IMR-90 (cell line): ENCODE results near the gene NEGR1. TPM values are rescaled to one million over a fixed set of nuclear protein-coding genes. Genes with fewer than 3 reads are reported as not detected.

Experiments
- ATAC-seq: fragments of 200-7000 bp; cut with Tn5 transposase; 2 replicates; pipeline ENCODE4 v1.9.1; 2020; ENCODE audit warnings: low read depth, mild to moderate bottlenecking, moderate library complexity
- BruUV-seq: library from RNA; stranded (reverse); fragments of 400-500 nt; replicated peaks from 2 replicates; lab custom pipeline; 2021; lab: Mats Ljungman, UMichigan
- CTCF ChIA-PET: fragments of 300-600 bp; formaldehyde crosslinking; extraction: SDS; loops from one replicate; lab custom pipeline; 2021; ENCODE audit warnings: antibody characterized with exemption; lab: Yijun Ruan, JAX
- POLR2A ChIA-PET: fragments of 300-600 bp; sonication (Branson Sonifier 250); formaldehyde crosslinking; loops from one replicate; lab custom pipeline; 2022; ENCODE audit warnings: antibody characterized with exemption; ENCODE audit not compliant: unreplicated experiment; lab: Charles Lee
- DNase-seq: peaks from one replicate; pipeline ENCODE4 v3.0.0; 2013
- H2AFZ ChIP-seq: replicated peaks from 2 replicates; pipeline ENCODE3; 2013; ENCODE audit warnings: low read length, mild to moderate bottlenecking; ENCODE audit not compliant: poor library complexity
- H2AK5ac ChIP-seq: 2 replicates; pipeline ENCODE4 v1.6.1; 2013; ENCODE audit warnings: low read depth, low read length, inconsistent platforms
- H2AK9ac ChIP-seq: replicated peaks from 2 replicates; pipeline ENCODE3; 2013; ENCODE audit warnings: mild to moderate bottlenecking, low read depth, low read length, moderate library complexity; ENCODE audit not compliant: poor library complexity
- H2BK120ac ChIP-seq: 2 replicates; pipeline ENCODE4 v1.6.1; 2013; ENCODE audit warnings: low read depth, low read length, inconsistent platforms
- H2BK15ac ChIP-seq: 3 replicates; pipeline ENCODE4 v1.6.1; 2013; ENCODE audit warnings: low read depth, low read length, inconsistent platforms
- H2BK20ac ChIP-seq: 2 replicates; pipeline ENCODE4 v1.6.1; 2013; ENCODE audit warnings: low read depth, mild to moderate bottlenecking, inconsistent platforms, low read length, moderate library complexity
- H2BK5ac ChIP-seq: 2 replicates; pipeline ENCODE4 v1.6.1; 2013; ENCODE audit warnings: mild to moderate bottlenecking, low read depth, low read length, inconsistent platforms; ENCODE audit not compliant: poor library complexity, severe bottlenecking
- H3K14ac ChIP-seq: replicated peaks from 2 replicates; pipeline ENCODE4 v1.6.1; 2013; ENCODE audit warnings: low read depth, low read length, inconsistent platforms
- H3K18ac ChIP-seq: 2 replicates; pipeline ENCODE4 v1.6.1; 2013; ENCODE audit warnings: low read depth, low read length, control low read depth
- H3K23ac ChIP-seq: 2 replicates; pipeline ENCODE4 v1.6.1; 2013; ENCODE audit warnings: low read depth, low read length, inconsistent platforms
- H3K27ac ChIP-seq: 2 replicates; pipeline ENCODE4 v1.5.1; 2013; ENCODE audit warnings: mild to moderate bottlenecking, control low read depth, low read length; ENCODE audit not compliant: insufficient read depth
- H3K27me3 ChIP-seq: 2 replicates; pipeline ENCODE4 v1.6.1; 2013; ENCODE audit warnings: low read length; ENCODE audit not compliant: control insufficient read depth, insufficient read depth
- H3K36me3 ChIP-seq: 2 replicates; pipeline ENCODE4 v1.6.1; 2013; ENCODE audit warnings: low read length, mixed read lengths; ENCODE audit not compliant: control insufficient read depth, insufficient read depth
- H3K4ac ChIP-seq: 2 replicates; pipeline ENCODE4 v1.6.1; 2013; ENCODE audit warnings: low read depth, low read length, inconsistent platforms
- H3K4me1 ChIP-seq: 2 replicates; pipeline ENCODE4 v1.6.1; 2013; ENCODE audit warnings: low read length, mixed read lengths; ENCODE audit not compliant: control insufficient read depth, insufficient read depth
- H3K4me2 ChIP-seq: 2 replicates; pipeline ENCODE4 v1.6.1; 2013; ENCODE audit warnings: low read depth, mild to moderate bottlenecking, control low read depth, low read length, moderate library complexity
- H3K4me3 ChIP-seq: 2 replicates; pipeline ENCODE4 v1.5.1; 2013; ENCODE audit warnings: low read depth, mild to moderate bottlenecking, control low read depth, low read length, moderate library complexity; ENCODE audit not compliant: insufficient read depth
- H3K56ac ChIP-seq: 2 replicates; pipeline ENCODE4 v1.6.1; 2013; ENCODE audit warnings: low read length, inconsistent platforms; ENCODE audit not compliant: insufficient read depth; ENCODE audit errors: extremely low read depth
- H3K79me1 ChIP-seq, 2 experiments: 2 replicates each; pipeline ENCODE4 v1.6.1; 2013; ENCODE audit warnings: low read length in 2 of 2, inconsistent platforms in 1 of 2, low read depth in 1 of 2
- H3K9ac ChIP-seq: 2 replicates; pipeline ENCODE4 v1.6.1; 2013; ENCODE audit warnings: low read depth, low read length, control low read depth
- H3K9me1 ChIP-seq: 2 replicates; pipeline ENCODE4 v1.6.1; 2013; ENCODE audit warnings: low read length, inconsistent platforms; ENCODE audit not compliant: insufficient read depth
- H3K9me3 ChIP-seq: 2 replicates; pipeline ENCODE4 v1.6.1; 2013; ENCODE audit warnings: low read length; ENCODE audit not compliant: control insufficient read depth, insufficient read depth
- H4K20me1 ChIP-seq: 2 replicates; pipeline ENCODE4 v1.6.1; 2013; ENCODE audit warnings: low read length, inconsistent platforms; ENCODE audit not compliant: insufficient read depth
- H4K5ac ChIP-seq: 2 replicates; pipeline ENCODE4 v1.6.1; 2013; ENCODE audit warnings: mild to moderate bottlenecking, low read depth, low read length, control low read depth
- H4K8ac ChIP-seq, 2 experiments: 2 replicates each; pipeline ENCODE4 v1.6.1; 2013; ENCODE audit warnings: low read depth in 2 of 2, low read length in 2 of 2, control low read depth in 1 of 2, inconsistent platforms in 1 of 2
- H4K91ac ChIP-seq: 2 replicates; pipeline ENCODE4 v1.6.1; 2013; ENCODE audit warnings: low read depth, low read length, inconsistent platforms; ENCODE audit not compliant: insufficient read depth
- BHLHE40 ChIP-seq: fragments of 150-350 bp; IDR thresholded peaks from 2 replicates; pipeline ENCODE4 v1.6.1; 2016; ENCODE audit warnings: mild to moderate bottlenecking, low read depth, low read length
- WGBS, 2 experiments: methylation state at CpG; one replicate each; pipeline versions ENCODE4 v1.1.5 to v1.1.7; 2013; ENCODE audit warnings: missing lambda C conversion rate in 2 of 2; ENCODE audit not compliant: insufficient read length in 1 of 2; ENCODE audit errors: extremely low coverage in 2 of 2; 5-methylcytosine and 5-hydroxymethylcytosine counted together
- dilution Hi-C: fragments of 300-500 bp; cut with HindIII; formaldehyde crosslinking; loops from one replicate; pipeline ENCODE4 v1.14.3; 2018; ENCODE audit warnings: low sequenced_read_pairs; ENCODE audit not compliant: unreplicated experiment
- in situ Hi-C: fragments of 300-500 bp; cut with MboI; formaldehyde crosslinking; loops from 3 replicates; pipeline ENCODE4 v1.14.3; 2019; ENCODE audit warnings: low sequenced_read_pairs, inconsistent platforms, mixed read lengths
- intact Hi-C: fragments of 100-400 bp; cut with micrococcal nuclease; formaldehyde crosslinking; loops from 2 replicates; pipeline ENCODE4 v1.10.0; 2022
- polyA plus RNA-seq, 3 experiments: library from polyadenylated mRNA; depleted of rRNA; stranded (reverse); fragments of >200 nt; gene quantifications; 2 replicates each; pipeline ENCODE4 v1.2.3, GENCODE V29; 2012; ENCODE audit warnings: low replicate concordance in 1 of 3
- total RNA-seq: library from RNA; depleted of rRNA; stranded (reverse); fragments of >200 nt; gene quantifications from 2 replicates; pipeline ENCODE4 v1.2.3, GENCODE V29; 2012

Gene NEGR1
- total and polyA plus RNA-seq, 2 of the 4 experiments (the other 2 are of a cell fraction), result 5.1 to 9.1 TPM

GRCh38 chr1:71399594-71399993, 882.7 kb downstream of the NEGR1 start:
- H2AFZ ChIP-seq, result no peak overlapping the region
- no CpG with 5 or more reads among the region's 2 CpGs for WGBS, 2 experiments
- no peak overlapping the region for H2BK20ac ChIP-seq
- H3K4me1 ChIP-seq, result no peaks in the 10 kb centered on the region
- ChIA-PET POLR2A (no interaction called here), CTCF (no interaction called here)
- H3K9me3 ChIP-seq, result no peaks in the 10 kb centered on the region
- H4K20me1 ChIP-seq, result no peaks in the 10 kb centered on the region
- no peak overlapping the region for H2BK15ac ChIP-seq
- intact Hi-C loops, result no loop called here
- no peak for TF ChIP-seq BHLHE40
- H4K91ac ChIP-seq, result no peak overlapping the region
- DNase-seq (no peak), ATAC-seq (no peak)
- H4K5ac ChIP-seq, result no peak overlapping the region
- H3K36me3 ChIP-seq, result no peaks in the 10 kb centered on the region
- no TSS peak for BruUV-seq
- no peak overlapping the region for H3K4me3 ChIP-seq
- no peak overlapping the region for H3K14ac ChIP-seq
- in situ Hi-C loops, result no loop called here
- H3K9ac ChIP-seq, result no peak overlapping the region
- no peaks in the 10 kb centered on the region for H3K9me1 ChIP-seq
- no peak overlapping the region for H3K4ac ChIP-seq
- dilution Hi-C loops, result no loop called here
- no peak overlapping the region for H3K4me2 ChIP-seq
- H2BK5ac ChIP-seq, result no peak overlapping the region
- no peak overlapping the region for H2AK5ac ChIP-seq
- H4K8ac ChIP-seq, result no peak overlapping the region
- no peak overlapping the region for H3K27ac ChIP-seq
- no peak overlapping the region for H2AK9ac ChIP-seq
- no peaks in the 10 kb centered on the region for H3K27me3 ChIP-seq
- H3K56ac ChIP-seq, result no peak overlapping the region
- H3K23ac ChIP-seq, result no peak overlapping the region
- H3K18ac ChIP-seq, result no peak overlapping the region
- no peaks in the 10 kb centered on the region for H3K79me1 ChIP-seq
- no peak overlapping the region for H2BK120ac ChIP-seq
